HepG2 (cell line): ENCODE measurements around the gene USF2. TPM values are rescaled to one million over a fixed set of nuclear protein-coding genes. Genes with fewer than 3 reads are reported as not detected.
A peak's percentile ranks its signal among the peaks of the same experiment; 100 is the strongest.

Source experiments
- AKAP8 ChIP-seq: sonication (generic); formaldehyde crosslinking; IDR thresholded peaks from 2 replicates; pipeline ENCODE4 v1.5.1; 2020; ENCODE audit warnings: mild to moderate bottlenecking, missing genetic modification reagents
- BRD4 ChIP-seq: sonication (generic); formaldehyde crosslinking; IDR thresholded peaks from 2 replicates; pipeline ENCODE4 v1.4.0; 2020; ENCODE audit warnings: missing genetic modification reagents
- HNRNPLL ChIP-seq: fragments of 200-400 bp; formaldehyde crosslinking; IDR thresholded peaks from 2 replicates; pipeline ENCODE4 v1.6.1; 2017; ENCODE audit warnings: mild to moderate bottlenecking, low read depth, low read length; ENCODE audit not compliant: poor library complexity, severe bottlenecking
- LCORL ChIP-seq, 2 experiments: fragments of 450-650 bp in 1 of 2; sonication (generic) in 1 of 2; formaldehyde crosslinking in 1 of 2; IDR thresholded peaks; 2 replicates each; pipeline versions ENCODE4 v1.5.0 to v1.6.1; 2017 to 2020; ENCODE audit warnings: antibody characterized with exemption in 1 of 2, missing genetic modification reagents in 1 of 2
- MEIS2 ChIP-seq: sonication (generic); formaldehyde crosslinking; IDR thresholded peaks from 2 replicates; pipeline ENCODE4 v1.9.0; 2021; ENCODE audit warnings: mild to moderate bottlenecking, missing genetic modification reagents
- SALL1 ChIP-seq: sonication (generic); formaldehyde crosslinking; IDR thresholded peaks from 2 replicates; pipeline ENCODE4 v1.8.0; 2022; ENCODE audit warnings: mild to moderate bottlenecking, missing genetic modification reagents
- ZFP36L2 ChIP-seq: sonication (generic); formaldehyde crosslinking; IDR thresholded peaks from 2 replicates; pipeline ENCODE4 v1.4.0; 2020; ENCODE audit warnings: missing genetic modification reagents
- ZFP41 ChIP-seq: sonication (generic); formaldehyde crosslinking; IDR thresholded peaks from 2 replicates; pipeline ENCODE4 v1.4.0; 2020; ENCODE audit warnings: mild to moderate bottlenecking, missing genetic modification reagents, borderline replicate concordance
- ZNF556 ChIP-seq: sonication (generic); formaldehyde crosslinking; IDR thresholded peaks from 2 replicates; pipeline ENCODE4 v1.4.0; 2020; ENCODE audit warnings: mild to moderate bottlenecking, missing genetic modification reagents, borderline replicate concordance
- polyA plus RNA-seq, 8 experiments: library from polyadenylated mRNA; depleted of rRNA in 3 of 8; stranded (reverse) in 7 of 8; unstranded in 1 of 8; fragments of >200 nt; fragmentation: Illumina TruSeq in 4 of 8; extraction: Trizol in 4 of 8; gene quantifications; 2 replicates each; pipeline versions ENCODE4 v1.2.1 to v1.2.3, GENCODE V29; 2011 to 2016; ENCODE audit warnings: low read depth in 4 of 8, missing spikeins in 1 of 8, mixed read lengths in 1 of 8; ENCODE audit not compliant: insufficient read depth in 1 of 8
- total RNA-seq, 5 experiments: library from RNA; depleted of rRNA; stranded (reverse); fragments of >200 nt; fragmentation: Illumina TruSeq; extraction: Trizol; gene quantifications; 2 replicates each; pipeline ENCODE4 v1.2.3, GENCODE V29; 2016; ENCODE audit warnings: low read depth in 1 of 5
- TF ChIP-seq, protein P1 (sequence below): sonication (generic); formaldehyde crosslinking; IDR thresholded peaks from 2 replicates; pipeline ENCODE4 v1.4.0; 2020; ENCODE audit warnings: missing genetic modification reagents
- TF ChIP-seq, protein P2 (sequence below): sonication (generic); formaldehyde crosslinking; conservative IDR thresholded peaks from 2 replicates; pipeline ENCODE4 v1.4.0; 2020; ENCODE audit warnings: mild to moderate bottlenecking, missing genetic modification reagents, moderate library complexity
- TF ChIP-seq, protein P3 (sequence below): IDR thresholded peaks from 2 replicates; pipeline ENCODE4 v1.6.1; 2016; ENCODE audit warnings: missing biosample characterization, missing genetic modification reagents, low read depth
- TF ChIP-seq, protein P4 (sequence below): sonication (generic); formaldehyde crosslinking; IDR thresholded peaks from 2 replicates; pipeline ENCODE4 v1.4.0; 2020; ENCODE audit warnings: missing genetic modification reagents
- TF ChIP-seq, protein P5 (sequence below): IDR thresholded peaks from 2 replicates; pipeline ENCODE4 v1.6.1; 2018; ENCODE audit warnings: missing genetic modification reagents
- TF ChIP-seq, protein P6 (sequence below): sonication (generic); formaldehyde crosslinking; conservative IDR thresholded peaks from 2 replicates; pipeline ENCODE4 v1.8.0; 2022; ENCODE audit warnings: mild to moderate bottlenecking, moderate library complexity, missing genetic modification reagents

USF2 gene
- total and polyA plus RNA-seq, 2 of the 13 experiments (the other 11 are each of a cell fraction or from before 2014, with no cell fraction given): 54.9 to 106 TPM

DNA sequence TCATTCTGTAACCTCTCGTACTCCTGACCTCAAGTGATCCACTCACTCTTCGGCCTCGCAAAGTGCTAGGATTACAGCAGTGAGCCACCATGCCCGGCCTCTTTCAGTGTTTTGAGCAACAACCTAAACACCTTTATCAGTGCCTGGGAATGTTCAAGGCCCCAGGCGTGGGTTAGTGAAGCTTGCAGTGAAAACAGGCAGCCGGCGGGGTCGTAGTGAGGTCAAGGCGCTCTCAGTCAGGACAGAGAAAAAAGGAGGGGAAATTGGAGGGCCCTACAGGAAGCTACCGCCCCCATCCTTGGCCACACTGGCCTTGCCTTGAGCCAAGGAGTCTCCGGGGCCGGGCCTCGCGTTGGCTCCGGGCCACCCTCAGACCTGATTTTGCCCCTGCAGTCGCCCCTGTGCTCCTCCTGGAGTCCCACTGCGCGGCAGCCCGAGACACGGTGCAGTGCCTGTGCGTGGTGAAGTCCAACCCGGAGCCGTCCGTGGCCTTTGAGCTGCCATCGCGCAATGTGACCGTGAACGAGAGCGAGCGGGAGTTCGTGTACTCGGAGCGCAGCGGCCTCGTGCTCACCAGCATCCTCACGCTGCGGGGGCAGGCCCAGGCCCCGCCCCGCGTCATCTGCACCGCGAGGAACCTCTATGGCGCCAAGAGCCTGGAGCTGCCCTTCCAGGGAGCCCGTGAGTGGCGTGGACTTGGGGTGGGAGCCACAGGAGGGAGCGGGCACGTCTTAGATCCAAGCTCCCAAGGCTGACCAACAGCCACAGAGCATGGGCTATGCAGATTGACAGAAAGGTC is 40.9 kb downstream of the USF2 start (continued):
- TF ChIP-seq MEIS2 (CRISPR knock-in tag) (peak; percentile 63; the same call in 1 of the 2 replicates), LCORL (IDR thresholded peaks at IDR 0.05) (no peak), LCORL (CRISPR knock-in tag; IDR thresholded peaks at IDR 0.05) (peak; percentile 77), ZFP41 (CRISPR knock-in tag) (no peak), BRD4 (no peak), AKAP8 (CRISPR knock-in tag) (peak; percentile 35; the same call in 1 of the 2 replicates), ZFP36L2 (CRISPR knock-in tag) (no peak), HNRNPLL (peak; percentile 20), ZNF556 (peak; percentile 68; the same call in 1 of the 2 replicates), SALL1 (peak; percentile 87)
- TF ChIP-seq, protein P1, sequence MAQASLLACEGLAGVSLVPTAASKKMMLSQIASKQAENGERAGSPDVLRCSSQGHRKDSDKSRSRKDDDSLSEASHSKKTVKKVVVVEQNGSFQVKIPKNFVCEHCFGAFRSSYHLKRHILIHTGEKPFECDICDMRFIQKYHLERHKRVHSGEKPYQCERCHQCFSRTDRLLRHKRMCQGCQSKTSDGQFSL (CRISPR knock-in tag): no peak
- TF ChIP-seq, protein P2, sequence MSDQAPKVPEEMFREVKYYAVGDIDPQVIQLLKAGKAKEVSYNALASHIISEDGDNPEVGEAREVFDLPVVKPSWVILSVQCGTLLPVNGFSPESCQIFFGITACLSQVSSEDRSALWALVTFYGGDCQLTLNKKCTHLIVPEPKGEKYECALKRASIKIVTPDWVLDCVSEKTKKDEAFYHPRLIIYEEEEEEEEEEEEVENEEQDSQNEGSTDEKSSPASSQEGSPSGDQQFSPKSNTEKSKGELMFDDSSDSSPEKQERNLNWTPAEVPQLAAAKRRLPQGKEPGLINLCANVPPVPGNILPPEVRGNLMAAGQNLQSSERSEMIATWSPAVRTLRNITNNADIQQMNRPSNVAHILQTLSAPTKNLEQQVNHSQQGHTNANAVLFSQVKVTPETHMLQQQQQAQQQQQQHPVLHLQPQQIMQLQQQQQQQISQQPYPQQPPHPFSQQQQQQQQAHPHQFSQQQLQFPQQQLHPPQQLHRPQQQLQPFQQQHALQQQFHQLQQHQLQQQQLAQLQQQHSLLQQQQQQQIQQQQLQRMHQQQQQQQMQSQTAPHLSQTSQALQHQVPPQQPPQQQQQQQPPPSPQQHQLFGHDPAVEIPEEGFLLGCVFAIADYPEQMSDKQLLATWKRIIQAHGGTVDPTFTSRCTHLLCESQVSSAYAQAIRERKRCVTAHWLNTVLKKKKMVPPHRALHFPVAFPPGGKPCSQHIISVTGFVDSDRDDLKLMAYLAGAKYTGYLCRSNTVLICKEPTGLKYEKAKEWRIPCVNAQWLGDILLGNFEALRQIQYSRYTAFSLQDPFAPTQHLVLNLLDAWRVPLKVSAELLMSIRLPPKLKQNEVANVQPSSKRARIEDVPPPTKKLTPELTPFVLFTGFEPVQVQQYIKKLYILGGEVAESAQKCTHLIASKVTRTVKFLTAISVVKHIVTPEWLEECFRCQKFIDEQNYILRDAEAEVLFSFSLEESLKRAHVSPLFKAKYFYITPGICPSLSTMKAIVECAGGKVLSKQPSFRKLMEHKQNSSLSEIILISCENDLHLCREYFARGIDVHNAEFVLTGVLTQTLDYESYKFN: peak; percentile 78
- TF ChIP-seq, protein P3, sequence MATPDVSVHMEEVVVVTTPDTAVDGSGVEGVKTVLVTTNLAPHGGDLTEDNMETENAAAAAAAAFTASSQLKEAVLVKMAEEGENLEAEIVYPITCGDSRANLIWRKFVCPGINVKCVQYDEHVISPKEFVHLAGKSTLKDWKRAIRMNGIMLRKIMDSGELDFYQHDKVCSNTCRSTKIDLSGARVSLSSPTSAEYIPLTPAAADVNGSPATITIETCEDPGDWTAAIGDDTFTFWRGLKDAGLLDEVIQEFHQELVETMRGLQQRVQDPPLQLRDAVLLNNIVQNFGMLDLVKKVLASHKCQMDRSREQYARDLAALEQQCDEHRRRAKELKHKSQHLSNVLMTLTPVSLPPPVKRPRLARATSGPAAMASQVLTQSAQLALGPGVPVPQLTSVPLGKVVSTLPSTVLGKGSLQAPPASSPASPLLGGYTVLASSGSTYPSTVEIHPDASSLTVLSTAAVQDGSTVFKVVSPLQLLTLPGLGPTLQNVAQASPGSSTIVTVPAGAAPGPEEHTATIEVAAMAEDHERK (CRISPR knock-in tag): no peak
- TF ChIP-seq, protein P4, sequence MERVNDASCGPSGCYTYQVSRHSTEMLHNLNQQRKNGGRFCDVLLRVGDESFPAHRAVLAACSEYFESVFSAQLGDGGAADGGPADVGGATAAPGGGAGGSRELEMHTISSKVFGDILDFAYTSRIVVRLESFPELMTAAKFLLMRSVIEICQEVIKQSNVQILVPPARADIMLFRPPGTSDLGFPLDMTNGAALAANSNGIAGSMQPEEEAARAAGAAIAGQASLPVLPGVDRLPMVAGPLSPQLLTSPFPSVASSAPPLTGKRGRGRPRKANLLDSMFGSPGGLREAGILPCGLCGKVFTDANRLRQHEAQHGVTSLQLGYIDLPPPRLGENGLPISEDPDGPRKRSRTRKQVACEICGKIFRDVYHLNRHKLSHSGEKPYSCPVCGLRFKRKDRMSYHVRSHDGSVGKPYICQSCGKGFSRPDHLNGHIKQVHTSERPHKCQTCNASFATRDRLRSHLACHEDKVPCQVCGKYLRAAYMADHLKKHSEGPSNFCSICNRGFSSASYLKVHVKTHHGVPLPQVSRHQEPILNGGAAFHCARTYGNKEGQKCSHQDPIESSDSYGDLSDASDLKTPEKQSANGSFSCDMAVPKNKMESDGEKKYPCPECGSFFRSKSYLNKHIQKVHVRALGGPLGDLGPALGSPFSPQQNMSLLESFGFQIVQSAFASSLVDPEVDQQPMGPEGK (CRISPR knock-in tag): peak; percentile 45; the same call in 1 of the 2 replicates
- TF ChIP-seq, protein P5, sequence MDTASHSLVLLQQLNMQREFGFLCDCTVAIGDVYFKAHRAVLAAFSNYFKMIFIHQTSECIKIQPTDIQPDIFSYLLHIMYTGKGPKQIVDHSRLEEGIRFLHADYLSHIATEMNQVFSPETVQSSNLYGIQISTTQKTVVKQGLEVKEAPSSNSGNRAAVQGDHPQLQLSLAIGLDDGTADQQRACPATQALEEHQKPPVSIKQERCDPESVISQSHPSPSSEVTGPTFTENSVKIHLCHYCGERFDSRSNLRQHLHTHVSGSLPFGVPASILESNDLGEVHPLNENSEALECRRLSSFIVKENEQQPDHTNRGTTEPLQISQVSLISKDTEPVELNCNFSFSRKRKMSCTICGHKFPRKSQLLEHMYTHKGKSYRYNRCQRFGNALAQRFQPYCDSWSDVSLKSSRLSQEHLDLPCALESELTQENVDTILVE: no peak
- TF ChIP-seq, protein P6, sequence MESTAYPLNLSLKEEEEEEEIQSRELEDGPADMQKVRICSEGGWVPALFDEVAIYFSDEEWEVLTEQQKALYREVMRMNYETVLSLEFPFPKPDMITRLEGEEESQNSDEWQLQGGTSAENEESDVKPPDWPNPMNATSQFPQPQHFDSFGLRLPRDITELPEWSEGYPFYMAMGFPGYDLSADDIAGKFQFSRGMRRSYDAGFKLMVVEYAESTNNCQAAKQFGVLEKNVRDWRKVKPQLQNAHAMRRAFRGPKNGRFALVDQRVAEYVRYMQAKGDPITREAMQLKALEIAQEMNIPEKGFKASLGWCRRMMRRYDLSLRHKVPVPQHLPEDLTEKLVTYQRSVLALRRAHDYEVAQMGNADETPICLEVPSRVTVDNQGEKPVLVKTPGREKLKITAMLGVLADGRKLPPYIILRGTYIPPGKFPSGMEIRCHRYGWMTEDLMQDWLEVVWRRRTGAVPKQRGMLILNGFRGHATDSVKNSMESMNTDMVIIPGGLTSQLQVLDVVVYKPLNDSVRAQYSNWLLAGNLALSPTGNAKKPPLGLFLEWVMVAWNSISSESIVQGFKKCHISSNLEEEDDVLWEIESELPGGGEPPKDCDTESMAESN (CRISPR knock-in tag): 0 out of 2 replicates have a peak, but pooled peaks have one; percentile 17
